Neutrophil (primary cell): Measurements from ENCODE around the gene ADCY5.

Experiments used
- H3K27ac ChIP-seq: fragments of 200-600 bp; sonication (generic); 2 replicates; pipeline ENCODE4 v1.5.1; 2016; ENCODE audit warnings: mild to moderate bottlenecking, moderate library complexity
- H3K27me3 ChIP-seq: fragments of 200-600 bp; sonication (generic); 2 replicates; pipeline ENCODE4 v1.6.0; 2016; ENCODE audit warnings: mild to moderate bottlenecking
- H3K36me3 ChIP-seq: fragments of 200-600 bp; sonication (generic); 2 replicates; pipeline ENCODE4 v1.5.1; 2017
- H3K4me1 ChIP-seq, 2 experiments: fragments of 200-600 bp in 1 of 2; sonication (generic) in 1 of 2; 1 replicate in 1 of 2; 2 replicates in 1 of 2; pipeline versions ENCODE4 v1.5.1 to v1.6.1; 2013 to 2016; ENCODE audit warnings: low read depth in 1 of 2, low read length in 1 of 2, mild to moderate bottlenecking in 1 of 2, moderate library complexity in 1 of 2; ENCODE audit not compliant: control insufficient read depth in 1 of 2, insufficient read depth in 1 of 2
- H3K4me3 ChIP-seq, 2 experiments: fragments of 200-600 bp in 1 of 2; sonication (generic) in 1 of 2; 1 replicate in 1 of 2; 2 replicates in 1 of 2; pipeline ENCODE4 v1.5.1; 2013 to 2016; ENCODE audit warnings: low read depth in 1 of 2, low read length in 1 of 2, mild to moderate bottlenecking in 1 of 2, moderate library complexity in 1 of 2
- H3K9me3 ChIP-seq: fragments of 200-600 bp; sonication (generic); 2 replicates; pipeline ENCODE4 v1.5.1; 2016
- CTCF ChIP-seq: fragments of 200-600 bp; sonication (generic); IDR thresholded peaks from 2 replicates; pipeline ENCODE4 v1.5.1; 2016; ENCODE audit warnings: antibody characterized with exemption

The ADCY5 gene

DNA sequence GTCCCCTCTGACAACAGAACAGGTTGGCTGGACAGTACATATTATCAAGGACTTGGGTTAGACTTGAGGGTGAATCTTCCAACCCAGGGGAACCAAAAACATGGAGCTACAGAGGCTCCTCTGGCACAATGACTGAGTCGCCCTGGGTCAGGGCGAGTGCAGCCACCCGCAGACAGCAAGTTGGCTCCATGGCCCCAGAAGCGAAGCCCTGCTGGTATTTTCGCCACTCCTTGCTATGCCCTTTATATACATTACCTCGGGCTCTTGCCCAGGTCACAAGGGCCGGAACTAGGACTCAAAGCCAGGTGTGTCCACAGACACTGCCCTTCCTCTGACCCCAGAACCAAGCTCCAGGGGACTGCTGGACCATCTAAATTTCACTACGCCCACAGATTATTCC lies 64.6 kb downstream of the ADCY5 start:
- Histone ChIP-seq H3K36me3 (no peaks in the 10 kb centered on the region), H3K27me3 (peaks cover 4% of the 10 kb centered on the region), H3K4me3 (no peak overlapping the region), H3K9me3 (no peaks in the 10 kb centered on the region), H3K27ac (no peak overlapping the region), H3K4me1 (no peaks in the 10 kb centered on the region)
- TF ChIP-seq CTCF: no peak

DNA sequence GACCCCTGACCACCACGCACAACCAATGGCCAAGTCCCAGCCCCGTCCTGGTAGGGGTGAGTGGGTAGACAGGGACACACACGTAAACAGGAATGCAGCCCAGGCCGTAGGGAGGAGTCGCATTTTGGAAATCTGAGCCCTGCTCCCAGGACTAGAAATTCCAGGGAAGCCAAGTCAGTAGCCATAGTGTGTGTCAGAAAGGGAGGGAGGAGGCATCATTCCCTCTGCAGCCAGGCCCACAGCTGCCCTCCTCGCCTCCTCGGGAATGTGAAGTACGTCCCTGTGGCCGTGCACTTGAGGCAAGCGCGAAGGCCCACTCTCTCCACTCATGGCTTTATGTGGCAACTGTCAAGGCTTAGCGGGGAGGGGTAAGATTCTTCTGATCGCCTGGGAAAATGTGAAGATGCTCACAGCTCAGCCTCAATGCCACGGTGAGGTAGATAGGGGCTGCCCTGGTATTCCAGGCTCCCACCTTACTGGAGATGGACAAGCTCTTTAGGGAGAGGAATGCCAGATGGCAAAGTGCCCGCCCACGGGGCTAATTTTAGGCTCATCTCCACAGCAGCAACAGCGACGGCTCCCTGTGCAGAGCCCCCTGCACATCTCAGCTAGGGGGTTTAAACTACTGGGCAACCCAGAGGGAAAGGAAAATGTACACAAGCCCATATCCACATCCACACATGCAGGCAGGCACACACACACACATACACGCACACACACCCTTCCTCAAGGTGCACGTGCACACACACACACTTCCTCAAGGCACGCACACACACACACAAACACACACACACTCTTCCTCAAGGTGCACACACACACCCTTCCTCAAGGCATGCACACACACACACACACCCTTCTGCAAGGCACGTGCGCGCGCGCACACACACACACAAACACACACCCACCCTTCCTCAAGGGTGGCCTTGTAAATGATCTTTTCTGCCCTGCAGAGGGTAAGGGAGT lies 65.5 kb downstream of the ADCY5 start:
- Histone ChIP-seq H3K27me3 (peaks cover 4% of the 10 kb centered on the region), H3K27ac (no peak overlapping the region), H3K36me3 (no peaks in the 10 kb centered on the region), H3K4me3 (no peak overlapping the region), H3K9me3 (no peaks in the 10 kb centered on the region), H3K4me1 (no peaks in the 10 kb centered on the region)
- TF ChIP-seq CTCF: no peak

DNA sequence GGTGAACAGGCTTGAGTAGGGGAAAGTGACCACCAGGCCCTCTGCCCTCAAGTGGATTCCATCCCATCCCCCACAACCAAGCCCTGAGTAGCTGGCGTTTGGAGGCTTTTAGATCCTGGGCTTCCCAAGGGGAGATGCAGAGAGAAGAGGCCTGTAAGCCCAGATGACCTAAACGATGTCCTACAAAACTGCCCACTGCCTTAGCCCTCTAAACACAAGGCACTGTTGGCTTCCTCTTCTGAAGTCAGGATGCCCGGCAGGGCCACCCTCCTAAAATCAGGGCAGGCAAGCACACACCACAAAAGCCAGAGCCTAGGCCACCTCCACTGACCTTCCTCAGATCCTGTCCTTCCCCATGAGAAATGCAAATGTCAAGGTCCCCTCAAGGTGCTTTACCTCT lies 68.6 kb downstream of the ADCY5 start:
- Histone ChIP-seq H3K27ac (no peak overlapping the region), H3K9me3 (no peaks in the 10 kb centered on the region), H3K36me3 (no peaks in the 10 kb centered on the region), H3K4me3 (no peak overlapping the region), H3K4me1 (no peaks in the 10 kb centered on the region), H3K27me3 (no peaks in the 10 kb centered on the region)
- TF ChIP-seq CTCF: no peak

GRCh38 chr3:123379041-123379830 lies 69.7 kb downstream of the ADCY5 start:
- no peaks in the 10 kb centered on the region for H3K4me1 ChIP-seq
- H3K9me3 ChIP-seq: no peaks in the 10 kb centered on the region
- H3K27ac ChIP-seq: no peak overlapping the region
- no peaks in the 10 kb centered on the region for H3K36me3 ChIP-seq
- no peak overlapping the region for H3K4me3 ChIP-seq
- H3K27me3 ChIP-seq: no peaks in the 10 kb centered on the region
- TF ChIP-seq CTCF: no peak

DNA sequence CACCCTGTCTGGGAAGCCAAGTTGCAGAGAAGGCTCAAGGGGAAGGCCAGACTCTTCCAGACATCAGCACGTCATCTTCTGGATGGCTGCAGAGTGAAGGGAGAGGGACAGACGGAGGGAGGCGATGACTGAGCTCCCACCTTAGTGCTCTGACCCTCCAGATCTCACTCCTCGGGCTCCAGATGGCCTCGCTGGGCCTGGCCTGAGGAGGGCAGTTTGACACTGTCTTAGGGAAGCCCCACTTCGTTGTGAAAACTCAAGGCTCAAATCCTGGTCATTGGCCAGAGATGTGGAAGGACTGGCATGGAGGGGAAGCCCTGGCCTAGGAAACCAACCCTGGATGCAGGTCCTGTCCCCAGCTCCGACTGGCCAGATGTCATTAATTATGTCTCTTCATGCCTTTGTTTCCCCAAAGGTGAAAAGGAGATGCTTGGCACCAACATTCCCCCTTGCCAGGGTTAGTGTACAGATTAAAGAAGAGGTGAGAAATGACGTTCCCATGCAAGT lies 70.4 kb downstream of the ADCY5 start:
- no peak overlapping the region for H3K4me3 ChIP-seq
- H3K36me3 ChIP-seq: no peaks in the 10 kb centered on the region
- no peaks in the 10 kb centered on the region for H3K27me3 ChIP-seq
- H3K27ac ChIP-seq: no peak overlapping the region
- TF ChIP-seq CTCF: no peak
- H3K4me1 ChIP-seq: no peaks in the 10 kb centered on the region
- H3K9me3 ChIP-seq: no peaks in the 10 kb centered on the region
